Measurements from ENCODE around the gene SLC16A12.

- TF ChIP-seq EZH2 (IDR thresholded peaks at IDR 0.05; ENCODE audit: low read length), result no peak
- no peak for TF ChIP-seq CTCF (optimal IDR thresholded peaks at IDR 0.05 in 1 of 3, IDR thresholded peaks at IDR 0.05 in 1 of 3, conservative IDR thresholded peaks at IDR 0.05 in 1 of 3; ENCODE audit: extremely low read depth in 1 of 3, insufficient read depth in 2 of 3, low read length in 3 of 3)
Observed at GRCh38 chr10:89549510-89549909, 14.1 kb upstream of the SLC16A12 start.

All from keratinocyte (primary cell).